GM12878 (cell line): ENCODE measurements around the gene HMCN1. TPM values are rescaled to one million over a fixed set of nuclear protein-coding genes. Genes with fewer than 3 reads are reported as not detected.

Experiments
- ATAC-seq: fragments of 200-7000 bp; cut with Tn5 transposase; 3 replicates; pipeline ENCODE4 v1.9.1; 2020; ENCODE audit warnings: mild to moderate bottlenecking, moderate library complexity
- BruUV-seq: library from RNA; stranded (reverse); fragments of 400-500 nt; replicated peaks from 2 replicates; lab custom pipeline; 2021; lab: Mats Ljungman, UMichigan
- CTCF ChIA-PET: fragments of 300-600 bp; sonication (Branson Sonifier 250); formaldehyde crosslinking; extraction: SDS; loops from one replicate; lab custom pipeline; 2021; ENCODE audit warnings: inconsistent platforms; lab: Yijun Ruan, JAX
- POLR2A ChIA-PET: fragments of 350-600 bp; formaldehyde crosslinking; extraction: SDS; loops from one replicate; lab custom pipeline; 2021; ENCODE audit warnings: inconsistent platforms; lab: Charles Lee
- RAD21 ChIA-PET: fragments of 300-600 bp; sonication (Branson Sonifier 250); formaldehyde crosslinking; loops from one replicate; lab custom pipeline; 2023; ENCODE audit warnings: antibody characterized with exemption; ENCODE audit not compliant: unreplicated experiment; lab: Charles Lee
- SMC1A ChIA-PET: fragments of 300-600 bp; sonication (Branson Sonifier 250); formaldehyde crosslinking; loops from one replicate; lab custom pipeline; 2023; ENCODE audit not compliant: unreplicated experiment, uncharacterized antibody; lab: Charles Lee
- DNase-seq: peaks from one replicate; pipeline ENCODE4 v3.0.0-alpha.2; 2011; ENCODE audit warnings: low read depth, low spot score
- FAIRE-seq: peaks from 3 replicates; lab custom pipeline; 2011; peaks lifted over from hg19 to GRCh38; lab: Jason Lieb, UNC
- H2AFZ ChIP-seq: 2 replicates; pipeline ENCODE4 v1.6.0; 2011; ENCODE audit warnings: low read depth, low read length, control low read depth; ENCODE audit not compliant: control insufficient read depth
- H3K27ac ChIP-seq: 2 replicates; pipeline ENCODE4 v1.5.1; 2011; ENCODE audit warnings: control low read depth; ENCODE audit not compliant: control insufficient read depth, insufficient read depth
- H3K27me3 ChIP-seq, 2 experiments: replicated peaks in 1 of 2; 2 replicates each; pipeline versions ENCODE4 v1.6.0 to v1.6.1; 2011; ENCODE audit warnings: low read length in 1 of 2; ENCODE audit not compliant: control insufficient read depth in 2 of 2, insufficient read depth in 2 of 2
- H3K36me3 ChIP-seq, 2 experiments: 2 replicates each; pipeline ENCODE4 v1.5.1; 2011; ENCODE audit warnings: low read length in 1 of 2; ENCODE audit not compliant: control insufficient read depth in 2 of 2, insufficient read depth in 2 of 2
- H3K4me1 ChIP-seq: 2 replicates; pipeline ENCODE4 v1.6.1; 2011; ENCODE audit warnings: mild to moderate bottlenecking, low read length, moderate library complexity, mixed read lengths; ENCODE audit not compliant: control insufficient read depth, insufficient read depth
- H3K4me2 ChIP-seq: 2 replicates; pipeline ENCODE4 v1.6.0; 2011; ENCODE audit warnings: control low read depth; ENCODE audit not compliant: control insufficient read depth, insufficient read depth
- H3K4me3 ChIP-seq: fragments of 200-600 bp; sonication (generic); 2 replicates; pipeline ENCODE4 v1.5.1; 2016
- H3K79me2 ChIP-seq: 2 replicates; pipeline ENCODE4 v1.6.0; 2011; ENCODE audit warnings: low read length; ENCODE audit not compliant: control insufficient read depth, insufficient read depth
- H3K9ac ChIP-seq: 2 replicates; pipeline ENCODE4 v1.8.0; 2011; ENCODE audit warnings: low read length, control low read depth, mixed read lengths; ENCODE audit not compliant: control insufficient read depth, insufficient read depth
- H3K9me3 ChIP-seq: replicated peaks from 3 replicates; pipeline ENCODE4 v1.5.1; 2011; ENCODE audit warnings: mild to moderate bottlenecking, low read length; ENCODE audit not compliant: control insufficient read depth, insufficient read depth
- H4K20me1 ChIP-seq: 2 replicates; pipeline ENCODE4 v1.6.0; 2011; ENCODE audit not compliant: control insufficient read depth, insufficient read depth
- E2F8 ChIP-seq: fragments of 450-650 bp; IDR thresholded peaks from 2 replicates; pipeline ENCODE4 v1.6.1; 2018; ENCODE audit warnings: mild to moderate bottlenecking, low read depth, moderate library complexity; ENCODE audit not compliant: partially characterized antibody
- KAT2A ChIP-seq: conservative IDR thresholded peaks from 2 replicates; pipeline ENCODE4 v1.6.1; 2011; ENCODE audit warnings: low read depth, low read length; ENCODE audit not compliant: control insufficient read depth
- NRF1 ChIP-seq: conservative IDR thresholded peaks from 2 replicates; pipeline ENCODE4 v1.6.1; 2011; ENCODE audit warnings: mild to moderate bottlenecking, low read depth, low read length, improper control_type of control experiment
- RAD21 ChIP-seq: IDR thresholded peaks from 2 replicates; pipeline ENCODE4 v1.6.1; 2011; ENCODE audit warnings: mild to moderate bottlenecking, low read depth, low read length, moderate library complexity; ENCODE audit not compliant: insufficient read depth
- RCOR1 ChIP-seq: conservative IDR thresholded peaks from 2 replicates; pipeline ENCODE4 v1.6.1; 2012; ENCODE audit warnings: low read depth, low read length, improper control_type of control experiment
- YY1 ChIP-seq: IDR thresholded peaks from 2 replicates; pipeline ENCODE4 v1.6.1; 2011; ENCODE audit warnings: low read depth, mild to moderate bottlenecking, low read length
- WGBS: methylation state at CpG from one replicate; pipeline ENCODE4 v1.1.6; 2016; ENCODE audit warnings: low lambda C conversion rate; ENCODE audit not compliant: insufficient replicate concordance, insufficient coverage; ENCODE audit errors: missing lambda C conversion rate; 5-methylcytosine and 5-hydroxymethylcytosine counted together
- in situ Hi-C: fragments of 300-500 bp; cut with MboI; formaldehyde crosslinking; loops from 9 replicates; pipeline ENCODE4 v1.14.3; 2018; ENCODE audit warnings: mixed read lengths
- intact Hi-C: fragments of 100-400 bp; cut with micrococcal nuclease; formaldehyde crosslinking; loops from one replicate; pipeline ENCODE4 v1.14.2; 2022; ENCODE audit not compliant: unreplicated experiment
- polyA plus RNA-seq, 11 experiments: library from polyadenylated mRNA; depleted of rRNA in 4 of 11; unstranded in 6 of 11; stranded (reverse) in 5 of 11; fragments of >200 nt; fragmentation: Nextera tagmentation in 4 of 11; fragmentation: Illumina TruSeq in 1 of 11; extraction: Ambion mirVana in 4 of 11; extraction: Trizol in 1 of 11; gene quantifications; 1 replicate in 1 of 11; 2 replicates in 10 of 11; pipeline versions ENCODE4 v1.2.1 to v1.2.3, GENCODE V29; 2011 to 2016; ENCODE audit warnings: inconsistent platforms in 2 of 11, missing spikeins in 2 of 11, low read depth in 1 of 11
- total RNA-seq, 4 experiments: library from RNA; depleted of rRNA in 3 of 4; stranded (reverse); fragments of >200 nt in 3 of 4; fragmentation: Illumina TruSeq in 1 of 4; extraction: Trizol in 1 of 4; gene quantifications; 2 replicates each; pipeline versions ENCODE4 v1.2.1 to v1.2.3, GENCODE V29; 2013 to 2021
- TF ChIP-seq, protein P1 (sequence below): IDR thresholded peaks from 2 replicates; pipeline ENCODE4 v1.6.1; 2012; ENCODE audit warnings: low read depth, low read length, improper control_type of control experiment
- TF ChIP-seq, protein P2 (sequence below): fragments of 450-650 bp; IDR thresholded peaks from 2 replicates; pipeline ENCODE4 v1.6.1; 2017; ENCODE audit warnings: antibody characterized with exemption, mild to moderate bottlenecking, moderate library complexity
- TF ChIP-seq, protein P3 (sequence below): IDR thresholded peaks from 2 replicates; pipeline ENCODE4 v1.6.1; 2011; ENCODE audit warnings: mild to moderate bottlenecking, low read depth, low read length, moderate library complexity; ENCODE audit not compliant: insufficient replicate concordance

The HMCN1 gene
- total and polyA plus RNA-seq, 10 of the 15 experiments (the other 5 are each of a cell fraction or from before 2014, with no cell fraction given): under 0.01 to 0.07 TPM; not detected in 8

DNA sequence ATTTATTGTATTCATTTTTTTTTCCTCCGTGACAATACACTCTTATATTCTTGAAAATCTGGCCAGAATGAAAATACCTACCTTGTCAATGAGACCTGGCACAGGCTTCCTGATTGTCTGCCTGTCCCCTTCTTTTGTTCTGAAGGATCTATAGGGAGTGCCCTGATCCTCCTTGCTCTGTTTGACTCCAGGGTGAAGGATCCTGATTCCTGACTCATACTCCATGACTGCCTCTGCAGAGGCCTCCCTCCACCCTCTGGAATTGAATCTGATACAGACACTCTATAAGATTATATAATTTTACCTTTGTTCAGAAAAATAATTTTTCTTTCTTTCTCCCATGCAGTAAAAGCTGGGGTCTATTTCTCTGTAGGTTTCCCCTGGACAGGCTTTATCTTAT lies 116.2 kb downstream of the HMCN1 start:
- Histone ChIP-seq H3K4me2 (no peak overlapping the region), H3K4me3 (no peak overlapping the region), H3K9me3 (no peaks in the 10 kb centered on the region), H2AFZ (no peak overlapping the region), H3K4me1 (no peaks in the 10 kb centered on the region), H3K36me3 (no peaks in the 10 kb centered on the region), H3K27ac (no peak overlapping the region), H4K20me1 (no peaks in the 10 kb centered on the region), H3K27me3 (no peaks in the 10 kb centered on the region), H3K9ac (no peak overlapping the region), H3K79me2 (no peaks in the 10 kb centered on the region)
- WGBS: 12% methylated on average over 1 of the region's 1 CpG
- DNase-seq (no peak), FAIRE-seq (no peak), ATAC-seq (no peak)
- CTCF ChIA-PET: no interaction called here
- SMC1A ChIA-PET: no interaction called here
- RAD21 ChIA-PET: no interaction called here
- intact Hi-C loops: no loop called here
- TF ChIP-seq E2F8: no peak
- POLR2A ChIA-PET: no interaction called here
- no TSS peak for BruUV-seq
- in situ Hi-C loops: no loop called here

DNA sequence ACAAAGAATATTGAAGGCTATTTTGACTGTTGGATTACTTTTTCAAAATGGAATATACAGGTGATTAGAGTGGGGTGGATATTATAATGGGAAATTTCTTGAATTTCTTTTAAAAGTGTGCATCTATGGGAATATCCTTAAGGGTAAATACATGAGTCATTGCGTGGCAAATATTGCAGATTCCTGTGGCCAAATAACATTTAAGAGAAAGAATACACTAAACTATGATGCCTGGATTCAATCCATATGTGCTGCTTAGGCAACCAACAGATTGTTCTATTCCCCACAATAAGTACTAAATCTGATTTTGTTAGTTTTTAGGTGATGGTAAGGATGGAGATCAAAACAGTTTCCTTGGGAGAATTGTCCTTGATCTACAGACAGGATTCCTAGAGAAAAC lies 119.5 kb downstream of the HMCN1 start:
- ChIA-PET RAD21 (no interaction called here), CTCF (no interaction called here), SMC1A (interaction anchor here (1.6 kb wide), 1 partner anchor 29 kb away, joined by 3 read pairs; no protein-coding TSS in a partner anchor), POLR2A (no interaction called here)
- intact Hi-C loops: no loop called here
- Histone ChIP-seq H4K20me1 (no peaks in the 10 kb centered on the region), H3K79me2 (no peaks in the 10 kb centered on the region), H3K4me3 (no peak overlapping the region), H3K27me3 (no peaks in the 10 kb centered on the region), H3K36me3 (no peaks in the 10 kb centered on the region), H3K4me2 (no peak overlapping the region), H2AFZ (no peak overlapping the region), H3K27ac (no peak overlapping the region), H3K9ac (no peak overlapping the region), H3K9me3 (no peaks in the 10 kb centered on the region), H3K4me1 (no peaks in the 10 kb centered on the region)
- FAIRE-seq: no peak
- no peak for DNase-seq
- no TSS peak for BruUV-seq
- 42% methylated on average over 1 of the region's 1 CpG for WGBS
- ATAC-seq: no peak
- in situ Hi-C loops: no loop called here
- no peak for TF ChIP-seq KAT2A
- TF ChIP-seq, protein P1, sequence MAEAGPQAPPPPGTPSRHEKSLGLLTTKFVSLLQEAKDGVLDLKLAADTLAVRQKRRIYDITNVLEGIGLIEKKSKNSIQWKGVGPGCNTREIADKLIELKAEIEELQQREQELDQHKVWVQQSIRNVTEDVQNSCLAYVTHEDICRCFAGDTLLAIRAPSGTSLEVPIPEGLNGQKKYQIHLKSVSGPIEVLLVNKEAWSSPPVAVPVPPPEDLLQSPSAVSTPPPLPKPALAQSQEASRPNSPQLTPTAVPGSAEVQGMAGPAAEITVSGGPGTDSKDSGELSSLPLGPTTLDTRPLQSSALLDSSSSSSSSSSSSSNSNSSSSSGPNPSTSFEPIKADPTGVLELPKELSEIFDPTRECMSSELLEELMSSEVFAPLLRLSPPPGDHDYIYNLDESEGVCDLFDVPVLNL: no peak
- TF ChIP-seq YY1: no peak
- TF ChIP-seq, protein P2, sequence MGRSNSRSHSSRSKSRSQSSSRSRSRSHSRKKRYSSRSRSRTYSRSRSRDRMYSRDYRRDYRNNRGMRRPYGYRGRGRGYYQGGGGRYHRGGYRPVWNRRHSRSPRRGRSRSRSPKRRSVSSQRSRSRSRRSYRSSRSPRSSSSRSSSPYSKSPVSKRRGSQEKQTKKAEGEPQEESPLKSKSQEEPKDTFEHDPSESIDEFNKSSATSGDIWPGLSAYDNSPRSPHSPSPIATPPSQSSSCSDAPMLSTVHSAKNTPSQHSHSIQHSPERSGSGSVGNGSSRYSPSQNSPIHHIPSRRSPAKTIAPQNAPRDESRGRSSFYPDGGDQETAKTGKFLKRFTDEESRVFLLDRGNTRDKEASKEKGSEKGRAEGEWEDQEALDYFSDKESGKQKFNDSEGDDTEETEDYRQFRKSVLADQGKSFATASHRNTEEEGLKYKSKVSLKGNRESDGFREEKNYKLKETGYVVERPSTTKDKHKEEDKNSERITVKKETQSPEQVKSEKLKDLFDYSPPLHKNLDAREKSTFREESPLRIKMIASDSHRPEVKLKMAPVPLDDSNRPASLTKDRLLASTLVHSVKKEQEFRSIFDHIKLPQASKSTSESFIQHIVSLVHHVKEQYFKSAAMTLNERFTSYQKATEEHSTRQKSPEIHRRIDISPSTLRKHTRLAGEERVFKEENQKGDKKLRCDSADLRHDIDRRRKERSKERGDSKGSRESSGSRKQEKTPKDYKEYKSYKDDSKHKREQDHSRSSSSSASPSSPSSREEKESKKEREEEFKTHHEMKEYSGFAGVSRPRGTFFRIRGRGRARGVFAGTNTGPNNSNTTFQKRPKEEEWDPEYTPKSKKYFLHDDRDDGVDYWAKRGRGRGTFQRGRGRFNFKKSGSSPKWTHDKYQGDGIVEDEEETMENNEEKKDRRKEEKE: no peak
- TF ChIP-seq RCOR1: no peak
- no peak for TF ChIP-seq RAD21
- TF ChIP-seq, protein P3, sequence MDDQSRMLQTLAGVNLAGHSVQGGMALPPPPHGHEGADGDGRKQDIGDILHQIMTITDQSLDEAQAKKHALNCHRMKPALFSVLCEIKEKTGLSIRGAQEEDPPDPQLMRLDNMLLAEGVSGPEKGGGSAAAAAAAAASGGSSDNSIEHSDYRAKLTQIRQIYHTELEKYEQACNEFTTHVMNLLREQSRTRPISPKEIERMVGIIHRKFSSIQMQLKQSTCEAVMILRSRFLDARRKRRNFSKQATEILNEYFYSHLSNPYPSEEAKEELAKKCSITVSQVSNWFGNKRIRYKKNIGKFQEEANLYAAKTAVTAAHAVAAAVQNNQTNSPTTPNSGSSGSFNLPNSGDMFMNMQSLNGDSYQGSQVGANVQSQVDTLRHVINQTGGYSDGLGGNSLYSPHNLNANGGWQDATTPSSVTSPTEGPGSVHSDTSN: no peak
- TF ChIP-seq NRF1: no peak
